Cardiac fibroblast (primary cell): ENCODE results near the gene USH2A.
A peak's percentile ranks its signal among the peaks of the same experiment; 100 is the strongest.

Experiments
- DNase-seq, 2 donors: peaks; one replicate each; pipeline versions ENCODE4 v3.0.0 to v3.0.0-alpha.2; 2010; ENCODE audit warnings: low read depth in 2 of 2
- H3K4me3 ChIP-seq, 2 donors: replicated peaks in 1 of 2; 1 replicate in 1 of 2; 2 replicates in 1 of 2; pipeline ENCODE4 v1.5.1; 2011; ENCODE audit warnings: low read depth in 2 of 2, low read length in 2 of 2, mild to moderate bottlenecking in 2 of 2, moderate library complexity in 1 of 2
- TF ChIP-seq, protein P1 (sequence below): IDR thresholded peaks from one replicate; pipeline ENCODE4 v1.5.1; 2011; ENCODE audit warnings: low read depth, mild to moderate bottlenecking, low read length, inconsistent platforms

Gene USH2A

DNA sequence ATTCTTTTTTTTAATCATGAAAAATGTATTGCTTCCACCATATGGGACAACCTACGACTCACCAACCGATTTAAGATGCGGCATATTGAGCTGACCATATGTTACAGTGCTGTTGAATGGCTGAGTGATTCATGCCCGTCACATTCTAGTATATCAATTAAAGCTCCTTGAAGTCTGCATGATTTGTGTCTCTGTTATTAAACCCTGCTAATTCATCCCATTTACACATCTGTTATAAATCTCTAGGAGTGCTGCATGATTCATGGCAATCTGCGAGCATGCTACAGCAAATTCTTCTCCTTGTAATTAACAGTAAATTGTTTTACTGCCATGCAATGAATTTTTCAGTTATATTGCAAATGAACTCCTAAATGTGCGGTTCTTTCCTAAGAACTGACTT is 239.8 kb downstream of the USH2A start:
- TF ChIP-seq, protein P1, sequence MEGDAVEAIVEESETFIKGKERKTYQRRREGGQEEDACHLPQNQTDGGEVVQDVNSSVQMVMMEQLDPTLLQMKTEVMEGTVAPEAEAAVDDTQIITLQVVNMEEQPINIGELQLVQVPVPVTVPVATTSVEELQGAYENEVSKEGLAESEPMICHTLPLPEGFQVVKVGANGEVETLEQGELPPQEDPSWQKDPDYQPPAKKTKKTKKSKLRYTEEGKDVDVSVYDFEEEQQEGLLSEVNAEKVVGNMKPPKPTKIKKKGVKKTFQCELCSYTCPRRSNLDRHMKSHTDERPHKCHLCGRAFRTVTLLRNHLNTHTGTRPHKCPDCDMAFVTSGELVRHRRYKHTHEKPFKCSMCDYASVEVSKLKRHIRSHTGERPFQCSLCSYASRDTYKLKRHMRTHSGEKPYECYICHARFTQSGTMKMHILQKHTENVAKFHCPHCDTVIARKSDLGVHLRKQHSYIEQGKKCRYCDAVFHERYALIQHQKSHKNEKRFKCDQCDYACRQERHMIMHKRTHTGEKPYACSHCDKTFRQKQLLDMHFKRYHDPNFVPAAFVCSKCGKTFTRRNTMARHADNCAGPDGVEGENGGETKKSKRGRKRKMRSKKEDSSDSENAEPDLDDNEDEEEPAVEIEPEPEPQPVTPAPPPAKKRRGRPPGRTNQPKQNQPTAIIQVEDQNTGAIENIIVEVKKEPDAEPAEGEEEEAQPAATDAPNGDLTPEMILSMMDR, result no peak

DNA sequence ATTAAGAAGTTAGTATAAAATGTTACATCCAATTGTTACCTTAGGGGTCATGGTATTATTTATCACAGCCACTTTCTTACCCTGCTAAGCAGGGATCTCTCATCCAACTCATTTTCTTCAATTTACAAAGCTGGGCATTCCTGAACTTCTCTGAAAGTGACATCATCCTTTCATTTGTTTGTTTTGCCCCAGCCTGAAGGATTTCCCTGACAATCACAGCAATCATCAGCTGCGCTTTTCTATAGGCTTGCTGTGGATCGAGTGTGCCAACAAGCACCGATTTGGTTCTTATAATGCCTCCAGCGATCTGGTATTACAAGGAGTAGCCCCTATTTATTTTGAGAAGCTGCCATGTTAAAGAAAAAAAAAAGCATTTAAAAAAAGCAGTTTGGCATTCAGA is 240.2 kb downstream of the USH2A start:
- no peak overlapping the region for H3K4me3 ChIP-seq
- peak; percentile 0 to 2 for DNase-seq
- TF ChIP-seq, protein P1, result no peak

More for the DNA sequence above, 239.8 kb downstream of the USH2A start:
- DNase-seq, result no peak
- H3K4me3 ChIP-seq, result no peak overlapping the region

DNA sequence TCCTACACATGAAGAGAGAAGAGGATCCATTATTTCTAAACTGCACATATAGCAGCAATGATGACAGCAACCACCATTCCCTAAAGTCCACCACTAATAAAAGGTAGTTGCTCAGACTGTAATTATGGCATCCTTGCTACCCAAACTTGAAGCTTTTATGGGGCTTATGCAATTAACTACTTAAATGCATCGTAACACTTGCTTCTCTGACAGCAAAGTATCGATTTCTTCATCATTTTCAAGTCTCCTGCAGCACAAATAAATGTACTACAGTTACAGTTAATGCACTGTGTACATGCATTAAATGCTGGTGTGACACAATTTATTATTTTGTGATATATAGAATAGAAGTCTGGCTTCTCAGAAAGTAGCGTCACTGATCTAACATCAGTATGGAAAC is 241.7 kb downstream of the USH2A start:
- TF ChIP-seq, protein P1, result no peak
- H3K4me3 ChIP-seq, result no peak overlapping the region
- DNase-seq, result no peak

DNA sequence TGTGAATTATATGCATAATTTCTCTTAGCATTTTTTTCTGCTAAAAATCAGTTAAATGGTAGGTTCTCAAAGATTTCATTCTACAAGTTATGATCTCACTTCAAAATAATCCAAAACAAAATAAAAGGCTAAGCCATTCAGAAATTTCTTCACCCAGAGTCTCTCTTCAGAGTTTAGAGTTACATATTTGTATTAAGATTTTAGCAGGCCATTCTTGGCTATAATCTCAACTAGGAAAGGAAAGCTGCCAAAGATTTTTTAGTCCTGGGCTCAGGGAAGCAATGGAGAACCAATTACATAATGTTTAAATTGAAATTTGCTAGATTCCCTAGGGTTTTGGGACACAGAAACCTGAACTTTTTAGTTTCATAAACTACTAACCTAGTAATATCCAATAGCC is 245.0 kb downstream of the USH2A start:
- TF ChIP-seq, protein P1, result no peak
- no peak for DNase-seq
- no peak overlapping the region for H3K4me3 ChIP-seq

DNA sequence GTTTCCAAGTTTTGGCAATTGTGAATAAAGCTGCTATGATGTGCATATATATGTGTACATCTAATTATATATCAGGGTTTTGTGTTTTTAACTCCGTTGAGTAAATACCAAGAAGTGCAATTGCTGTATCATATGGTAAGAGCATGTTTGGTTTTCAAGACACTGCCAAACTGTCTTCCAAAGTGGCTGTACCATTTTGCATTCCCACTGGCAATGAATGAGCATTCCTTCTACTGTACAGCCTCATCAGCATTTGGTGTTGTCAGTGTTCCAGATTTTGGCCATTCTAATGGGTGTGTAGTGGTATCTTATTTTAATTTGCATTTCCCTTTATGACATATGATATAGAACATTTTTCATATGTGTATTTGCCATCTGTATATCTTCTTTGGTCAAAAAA is 246.3 kb downstream of the USH2A start:
- DNase-seq, result no peak
- TF ChIP-seq, protein P1, result no peak
- H3K4me3 ChIP-seq, result no peak overlapping the region

DNA sequence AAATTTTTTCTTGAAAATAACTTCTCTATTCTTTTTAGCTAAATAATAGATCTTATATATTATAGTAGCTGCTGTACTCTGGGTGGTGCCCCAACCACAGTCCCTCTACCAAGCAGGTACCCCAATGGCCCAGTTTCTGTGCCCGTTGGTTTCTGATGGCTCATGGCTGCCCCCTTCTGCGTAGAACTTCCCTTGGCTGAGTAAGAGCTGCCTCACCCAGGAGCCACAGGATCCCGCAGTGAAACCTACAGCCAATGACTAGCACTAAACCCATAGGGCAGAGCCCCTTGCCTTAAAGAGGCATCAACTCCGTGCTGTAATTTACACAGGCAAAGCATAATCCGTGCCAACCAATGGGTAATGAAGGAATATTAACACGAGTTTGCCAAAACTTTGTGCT is 247.5 kb downstream of the USH2A start:
- TF ChIP-seq, protein P1, result no peak
- H3K4me3 ChIP-seq, result no peak overlapping the region
- DNase-seq, result no peak

DNA sequence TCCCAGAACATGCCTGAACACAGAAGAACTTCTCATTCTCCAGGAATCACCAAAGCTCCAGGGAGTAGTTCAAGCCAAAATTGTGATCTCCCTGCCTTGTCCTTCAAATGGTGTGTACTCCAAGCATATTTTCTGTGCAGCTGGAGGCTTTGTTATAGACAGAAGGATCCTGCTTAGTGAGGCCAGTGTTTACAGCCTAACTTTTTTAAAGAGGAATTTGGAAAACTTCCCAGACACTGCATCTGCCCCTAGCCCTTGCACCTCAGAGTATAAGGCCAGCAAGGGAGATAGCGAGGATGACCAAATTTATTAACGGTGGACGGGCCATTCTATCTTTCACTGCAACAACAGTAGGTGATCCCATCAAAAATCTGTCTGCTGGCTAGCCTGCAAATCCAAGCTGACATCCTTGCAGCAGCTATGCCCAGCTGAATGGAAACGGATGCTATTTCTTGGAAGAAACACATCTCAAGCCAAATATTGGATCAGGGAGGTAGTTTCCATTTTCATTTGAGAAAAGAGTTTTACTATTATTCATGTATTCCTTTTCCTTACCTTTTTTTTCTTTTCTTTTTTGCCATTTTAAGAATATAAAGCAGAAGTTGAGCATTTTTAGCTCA is 249.8 kb downstream of the USH2A start:
- no peak overlapping the region for H3K4me3 ChIP-seq
- TF ChIP-seq, protein P1, result no peak
- no peak for DNase-seq
